SIG-M5 treated with dmso at 0.1 percent for 504 hours (cell line): Measurements from ENCODE around the gene PIEZO1.

Source experiments
- DNase-seq: peaks from one replicate; lab custom pipeline; 2025; ENCODE audit not compliant: unreplicated experiment; lab: John Stamatoyannopoulos, UW

Gene PIEZO1

DNA sequence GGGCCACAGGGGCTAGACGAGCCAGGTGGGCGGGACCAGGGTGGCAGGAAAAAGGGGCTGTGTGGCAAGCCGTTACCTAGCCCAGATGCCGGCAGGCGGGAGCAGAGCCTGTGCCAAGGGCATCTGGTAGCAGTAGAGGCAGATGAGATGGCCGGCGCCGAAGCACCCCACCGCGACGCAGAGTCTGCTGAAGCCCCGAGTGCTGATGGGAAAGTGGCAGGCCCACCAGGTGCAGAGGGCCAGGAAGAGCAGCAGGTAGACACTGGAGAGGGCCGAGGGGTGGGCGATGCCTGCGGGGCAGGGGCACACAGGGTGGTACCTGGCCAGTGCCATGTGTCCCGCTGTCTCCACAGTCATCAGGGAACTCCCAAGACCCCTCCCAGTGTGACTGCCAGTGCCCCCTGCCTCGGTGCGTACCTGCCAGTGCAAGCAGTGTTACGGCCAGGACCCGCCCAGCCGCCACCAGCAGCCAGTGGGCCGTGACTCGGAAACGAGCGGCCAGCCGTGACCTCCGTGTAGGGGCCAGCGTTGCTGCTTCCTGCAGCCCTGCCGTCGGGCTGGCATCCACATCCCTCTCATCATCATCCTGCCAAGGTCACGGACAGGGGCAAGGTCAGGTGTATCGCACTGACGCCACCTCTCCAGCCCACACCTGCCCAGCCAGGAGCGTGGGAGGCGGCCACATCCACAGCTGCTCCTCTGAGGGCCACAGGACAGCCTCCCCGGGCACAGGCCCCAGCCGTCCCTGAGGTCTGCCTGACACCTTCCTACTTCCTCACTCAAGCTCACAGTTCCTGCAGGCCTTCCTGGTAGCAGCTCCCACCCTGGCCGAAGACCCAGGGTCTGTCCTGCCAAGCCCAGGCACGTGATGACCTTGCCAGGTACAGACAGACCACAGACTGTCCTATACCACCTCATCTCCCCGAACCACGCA is 46.6 kb downstream of the PIEZO1 start:
- no peak for DNase-seq

DNA sequence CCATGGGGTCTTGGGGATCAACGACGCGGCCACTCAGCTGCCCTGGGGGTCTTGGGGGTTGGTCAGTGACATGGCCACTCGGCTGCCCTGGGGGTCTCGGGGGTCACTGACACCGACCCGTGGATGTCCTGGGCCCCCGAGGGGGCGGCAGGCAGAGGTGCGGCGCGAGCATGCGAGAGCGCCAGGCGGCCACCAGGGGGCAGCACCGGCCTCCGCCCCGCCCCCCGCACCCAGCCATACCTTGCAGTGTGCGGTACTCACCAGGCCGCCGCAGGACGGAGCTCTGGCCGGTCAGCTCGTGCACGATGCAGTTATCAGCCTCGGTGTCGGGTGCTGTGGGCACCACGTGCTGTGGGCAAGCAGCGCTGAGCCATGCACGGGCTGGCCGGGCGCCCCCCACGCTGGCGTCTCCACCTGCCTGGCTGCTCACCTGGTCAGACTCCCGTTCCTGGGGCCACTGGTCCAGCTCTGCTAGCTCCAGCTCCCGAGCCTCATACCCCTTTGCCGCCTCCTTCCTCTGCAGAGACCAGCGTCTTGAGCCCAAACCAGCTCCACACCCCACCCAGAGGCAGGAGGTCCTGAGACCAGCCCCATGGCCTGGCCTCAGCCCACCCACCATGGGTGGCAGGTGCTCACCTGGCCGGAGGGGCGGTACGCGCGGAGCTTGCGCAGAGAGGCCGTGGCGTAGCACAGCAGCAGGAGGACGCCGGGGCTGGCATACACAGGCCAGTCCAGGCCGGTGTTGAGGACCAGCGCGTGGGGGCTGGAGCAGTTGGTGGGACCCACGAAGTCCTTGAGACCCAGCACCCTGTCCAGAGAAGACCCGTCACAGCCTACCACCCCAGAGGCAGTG is 47.5 kb downstream of the PIEZO1 start:
- DNase-seq: peak; percentile 56

GRCh38 chr16:88736496-88736895 is 48.5 kb downstream of the PIEZO1 start:
- no peak for DNase-seq

- no peak for DNase-seq
Measured at GRCh38 chr16:88736088-88736487, 48.9 kb downstream of the PIEZO1 start.

DNA sequence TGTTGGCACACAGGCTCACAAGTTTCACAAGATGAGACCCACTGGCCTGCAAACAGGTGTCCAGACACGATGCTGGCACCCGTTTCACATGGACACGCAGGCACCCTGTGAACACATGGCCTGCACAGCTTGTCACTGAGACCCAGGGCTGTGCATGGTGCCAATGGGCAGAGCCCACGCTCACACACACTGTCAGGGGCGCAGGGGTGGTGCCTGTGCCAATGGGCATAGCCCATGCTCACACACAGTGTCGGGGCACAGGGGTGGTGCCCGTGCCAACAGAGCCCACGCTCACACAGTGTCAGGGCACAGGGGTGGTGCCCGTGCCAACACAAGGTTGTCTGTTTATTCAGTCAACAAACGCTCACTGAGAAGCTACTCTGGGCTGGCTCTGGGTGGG is 49.4 kb downstream of the PIEZO1 start:
- no peak for DNase-seq

GRCh38 chr16:88735121-88735520 is 49.9 kb downstream of the PIEZO1 start:
- DNase-seq: no peak

- DNase-seq: no peak
Measured at GRCh38 chr16:88734361-88734728, 50.7 kb downstream of the PIEZO1 start.

DNA sequence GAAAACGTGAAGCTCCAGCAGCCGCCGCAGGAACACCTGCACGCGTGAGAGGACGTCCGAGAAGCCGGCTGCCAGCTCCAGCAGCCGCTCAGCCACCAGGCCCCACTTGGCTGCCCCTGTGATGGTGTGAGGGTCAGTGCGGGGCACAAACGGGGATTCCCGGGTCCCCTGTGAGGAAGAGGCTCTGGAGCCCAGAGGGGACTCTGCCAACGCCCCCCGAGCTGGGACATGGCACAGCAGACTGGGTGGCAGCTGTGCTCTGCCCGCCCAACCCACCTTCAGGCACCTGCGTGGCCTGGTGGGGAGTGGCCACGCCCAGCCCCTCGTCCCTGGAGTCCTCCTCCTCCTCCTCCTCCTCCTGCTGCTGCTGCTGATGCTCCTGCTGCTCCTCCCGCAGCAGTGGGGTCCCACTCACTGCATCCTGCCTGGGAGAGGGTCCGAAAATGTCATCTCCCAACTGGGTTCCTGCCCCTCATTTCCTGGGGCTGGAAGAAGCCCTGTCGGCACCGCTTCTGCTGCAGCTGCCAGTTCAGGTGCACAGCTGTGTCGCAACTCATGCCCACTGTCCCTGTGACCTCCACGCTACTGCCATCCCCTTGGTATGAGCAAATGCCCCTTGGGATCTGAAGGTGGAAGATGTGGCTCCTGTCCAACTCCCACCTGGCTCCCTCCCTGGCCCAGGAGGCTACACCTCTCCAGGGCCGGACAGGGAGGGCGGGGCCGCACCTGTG is 51.2 kb downstream of the PIEZO1 start:
- DNase-seq: no peak

DNA sequence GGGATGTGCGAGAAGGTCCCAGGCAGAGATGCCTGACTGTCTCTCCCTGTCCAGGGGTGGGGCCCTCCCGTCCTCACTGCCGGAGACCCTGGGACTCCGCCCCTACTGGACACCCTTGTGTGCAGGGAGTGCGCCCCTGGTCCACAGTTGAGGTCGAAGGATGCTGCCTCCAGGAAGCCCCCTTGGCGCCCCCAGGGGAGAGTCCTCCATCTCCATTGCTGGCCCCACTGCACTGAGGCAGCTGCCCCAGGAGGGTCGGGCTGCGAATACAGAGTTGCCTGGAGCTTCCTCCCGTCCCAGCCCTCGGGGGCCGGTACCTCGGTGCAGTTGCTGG is 52.1 kb downstream of the PIEZO1 start:
- no peak for DNase-seq

DNA sequence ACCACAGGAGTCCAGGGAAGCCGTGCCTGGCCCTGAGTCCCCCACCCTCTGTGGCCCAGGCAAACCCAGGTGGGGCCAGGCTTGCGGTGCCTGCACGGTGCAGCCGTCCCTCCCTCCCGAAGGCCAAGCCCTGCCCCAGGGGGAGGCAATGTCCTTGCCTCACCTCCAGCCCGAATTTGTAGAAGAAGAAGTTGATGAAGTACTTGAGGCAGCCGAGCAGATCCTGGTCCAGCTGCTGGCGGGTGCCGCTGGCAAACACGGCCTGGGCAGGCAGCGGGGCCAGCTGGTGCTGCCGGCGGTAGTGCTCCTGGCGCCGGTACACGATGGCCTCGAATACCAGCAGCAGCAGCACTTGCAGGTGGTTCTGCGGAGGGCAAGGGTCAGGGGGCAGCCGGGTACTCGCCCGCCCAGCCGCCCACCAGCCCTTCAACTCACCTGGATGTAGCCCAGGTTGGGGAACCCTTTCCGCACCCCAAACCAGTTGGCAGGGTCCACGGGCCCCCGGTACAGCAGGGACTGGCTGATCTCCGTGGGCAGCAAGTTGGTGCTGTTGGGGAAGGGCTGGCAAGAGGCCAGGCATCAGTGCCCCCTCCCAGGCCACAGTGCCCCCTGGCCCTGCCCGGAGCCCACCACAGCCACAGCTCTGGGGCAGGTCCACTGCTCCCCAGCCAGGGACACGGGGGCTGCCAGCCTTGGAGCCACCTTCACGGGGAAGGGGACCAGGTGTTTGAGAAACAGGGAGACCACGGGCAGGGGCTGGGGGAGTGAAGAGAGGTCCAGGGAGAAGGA is 52.7 kb downstream of the PIEZO1 start:
- no peak for DNase-seq

- no peak for DNase-seq
Measured at GRCh38 chr16:88731699-88732098, 53.3 kb downstream of the PIEZO1 start.

DNA sequence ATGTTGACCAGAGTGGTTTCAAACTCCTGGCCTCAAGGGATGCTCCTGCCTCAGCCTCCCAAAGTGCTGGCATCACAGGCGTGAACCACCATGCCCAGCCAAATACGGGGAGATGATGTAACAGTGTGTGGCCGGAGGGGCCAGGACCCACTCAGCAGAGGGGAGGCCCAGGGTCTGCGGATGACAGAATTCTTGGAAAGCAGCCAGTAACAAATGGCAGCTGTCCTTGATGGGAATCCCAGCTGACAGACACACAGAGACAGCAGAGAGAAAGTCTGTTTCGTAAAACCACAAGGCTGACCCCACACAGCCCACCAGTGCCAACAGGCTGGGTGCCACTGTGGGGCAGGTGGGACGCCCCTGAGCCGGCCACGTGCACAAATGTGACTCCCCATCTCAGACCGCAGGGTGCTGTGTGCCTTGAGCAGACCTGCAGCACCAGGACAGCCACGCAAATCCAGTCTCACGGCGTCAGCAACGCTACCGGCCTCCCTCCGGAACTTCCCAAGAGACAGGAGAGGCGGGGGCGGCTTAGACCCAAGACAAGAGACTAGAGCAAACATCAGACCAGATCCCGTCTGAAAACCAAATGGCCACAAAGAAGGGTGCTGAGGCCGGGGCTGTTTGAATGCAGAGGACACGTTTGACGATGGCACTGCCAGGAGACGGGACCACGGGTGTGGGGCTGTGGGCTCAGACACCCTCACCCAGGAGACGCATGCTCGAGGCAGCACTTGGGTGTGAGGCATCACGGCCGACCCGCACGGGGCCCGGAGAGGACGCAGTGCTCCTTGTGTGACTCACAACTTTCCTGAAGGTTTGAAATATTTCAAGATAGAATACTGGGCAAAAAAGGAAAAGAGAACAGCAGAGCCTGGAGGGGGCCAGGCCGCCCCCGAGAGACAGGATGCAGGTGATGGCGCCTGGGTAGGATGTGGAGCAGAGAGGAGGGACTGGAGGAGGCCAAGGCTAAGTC is 54.1 kb downstream of the PIEZO1 start:
- no peak for DNase-seq

GRCh38 chr16:88727871-88728270 is 57.1 kb downstream of the PIEZO1 start:
- no peak for DNase-seq

DNA sequence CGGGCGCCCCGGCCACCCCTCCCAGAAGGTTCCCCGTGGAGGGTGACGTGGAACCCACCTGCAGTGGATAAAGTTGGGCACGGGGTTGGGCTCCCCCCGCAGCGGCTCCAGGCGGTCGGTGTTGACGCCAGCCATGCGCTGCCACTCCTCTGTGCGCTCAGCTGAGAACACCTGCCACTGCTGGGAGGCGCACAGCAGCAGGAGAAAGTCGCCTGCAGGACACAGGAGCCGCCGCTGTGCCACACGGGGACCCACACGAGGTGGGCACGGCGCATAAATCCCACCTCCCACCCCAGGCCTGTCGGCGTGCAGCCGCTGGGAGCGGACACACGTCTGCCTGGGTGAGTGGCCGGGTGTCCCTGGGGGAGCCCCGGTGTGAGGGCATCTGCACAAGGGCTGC is 58.0 kb downstream of the PIEZO1 start:
- no peak for DNase-seq

GRCh38 chr16:88726408-88726749 is 58.6 kb downstream of the PIEZO1 start:
- DNase-seq: no peak

- DNase-seq: no peak
Measured at GRCh38 chr16:88725609-88726407, 59.2 kb downstream of the PIEZO1 start.

- no peak for DNase-seq
Measured at GRCh38 chr16:88724855-88725555, 60.0 kb downstream of the PIEZO1 start.

GRCh38 chr16:88723911-88724310 is 61.1 kb downstream of the PIEZO1 start:
- DNase-seq: no peak
